Measurements from ENCODE around the gene ZKSCAN1.
"Not testable (repeated sequence)": the region's sequence is repeated elsewhere in the genome, so short reads cannot be mapped to it uniquely, and the experiment has no call there.

The ZKSCAN1 gene

DNA sequence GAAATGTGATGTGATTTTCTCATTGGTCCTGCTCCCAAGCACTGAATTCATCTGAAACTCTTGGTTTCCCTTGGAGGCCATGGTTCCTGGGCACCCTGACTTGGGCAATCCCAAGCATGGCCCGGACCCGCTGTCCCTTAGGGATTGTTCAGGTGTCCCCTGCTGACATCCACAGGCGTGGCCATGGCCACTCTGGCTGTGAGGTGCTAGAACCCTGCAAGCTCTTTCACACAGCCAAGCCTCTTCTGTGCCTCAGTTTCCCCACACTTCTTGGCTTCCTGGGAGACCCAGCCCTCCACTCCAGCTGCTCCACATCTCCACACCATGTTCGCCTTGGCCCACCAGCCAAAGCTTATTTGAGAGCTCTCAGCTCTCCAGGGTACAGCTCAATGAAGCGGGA, 27.6 kb upstream of the ZKSCAN1 start:
- no peak overlapping the region for H3K27ac Mint-ChIP-seq
- peaks cover 48% of the 10 kb centered on the region for H3K27me3 Mint-ChIP-seq (ENCODE audit: low read depth)
- no peak overlapping the region for H3K4me3 Mint-ChIP-seq
- H3K9me3 Mint-ChIP-seq: no peaks in the 10 kb centered on the region
- H3K36me3 Mint-ChIP-seq (ENCODE audit: low read depth): no peaks in the 10 kb centered on the region
- TF ChIP-seq CTCF (IDR thresholded peaks at IDR 0.05; ENCODE audit: unreplicated experiment in 3 of 3): no peak
- peaks cover 9% of the 10 kb centered on the region for H3K4me1 Mint-ChIP-seq

DNA sequence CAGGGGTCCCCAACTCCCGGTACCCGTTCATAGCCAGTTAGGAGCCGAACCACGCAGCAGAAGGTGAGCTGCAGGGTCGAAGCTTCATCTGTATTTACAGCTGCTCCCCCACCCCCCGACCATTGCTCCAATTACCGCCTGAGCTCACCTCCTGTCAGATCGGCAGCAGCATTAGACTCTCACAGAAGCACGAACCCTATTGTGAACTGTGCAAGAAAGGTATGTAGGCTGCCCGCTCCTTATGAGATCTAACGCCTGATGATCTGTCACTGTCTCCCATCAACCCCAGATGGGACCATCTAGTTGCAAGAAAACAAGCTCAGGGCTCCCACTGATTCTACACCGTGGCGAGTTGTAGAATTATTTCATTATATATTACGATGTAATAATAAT, 24.9 kb upstream of the ZKSCAN1 start:
- Mint-ChIP-seq H3K4me1 (peaks cover 9% of the 10 kb centered on the region), H3K36me3 (ENCODE audit: low read depth) (no peaks in the 10 kb centered on the region), H3K27ac (peak overlapping the region in 2 of 3 experiments; percentile 41 to 52), H3K9me3 (no peaks in the 10 kb centered on the region), H3K4me3 (peak overlapping the region; percentile 77 to 83 (median 83)), H3K27me3 (ENCODE audit: low read depth) (peaks cover 40% of the 10 kb centered on the region)
- TF ChIP-seq CTCF (IDR thresholded peaks at IDR 0.05; ENCODE audit: unreplicated experiment in 3 of 3): no peak

- not testable (repeated sequence) for H3K4me3 Mint-ChIP-seq; H3K27ac Mint-ChIP-seq; H3K4me1 Mint-ChIP-seq; H3K36me3 Mint-ChIP-seq (ENCODE audit: low read depth); H3K9me3 Mint-ChIP-seq
- peaks cover 32% of the 10 kb centered on the region for H3K27me3 Mint-ChIP-seq (ENCODE audit: low read depth)
These were observed 23.9 kb upstream of the ZKSCAN1 start for GRCh38 chr7:99991543-99991942.

- H3K4me3 Mint-ChIP-seq: no peak overlapping the region
- H3K27me3 Mint-ChIP-seq (ENCODE audit: low read depth): peaks cover 32% of the 10 kb centered on the region
- H3K27ac Mint-ChIP-seq: no peak overlapping the region
- H3K4me1 Mint-ChIP-seq: peaks cover 9% of the 10 kb centered on the region
- no peaks in the 10 kb centered on the region for H3K36me3 Mint-ChIP-seq (ENCODE audit: low read depth)
- no peak for TF ChIP-seq CTCF (IDR thresholded peaks at IDR 0.05; ENCODE audit: unreplicated experiment in 3 of 3)
- no peaks in the 10 kb centered on the region for H3K9me3 Mint-ChIP-seq
These were observed 22.9 kb upstream of the ZKSCAN1 start for GRCh38 chr7:99992330-99993038.

DNA sequence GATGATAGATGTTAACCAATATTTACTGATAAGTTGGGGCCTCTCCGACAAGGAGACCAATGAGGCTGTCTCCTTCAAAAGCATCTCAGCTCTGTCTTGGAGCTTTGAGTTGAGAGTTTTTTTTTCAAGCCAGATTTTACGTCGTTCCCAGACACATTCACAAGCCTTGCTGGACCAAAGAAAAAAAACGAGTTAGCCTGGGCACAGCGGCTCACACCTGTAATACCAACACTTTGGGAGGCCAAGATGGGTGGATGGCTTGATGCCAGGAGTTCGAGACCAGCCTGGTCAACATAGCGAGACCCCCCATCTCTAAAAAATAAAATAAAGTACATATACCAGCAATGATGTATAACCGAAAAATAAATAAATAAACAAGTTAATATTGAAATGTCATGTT, 20.6 kb upstream of the ZKSCAN1 start:
- Mint-ChIP-seq H3K27ac (no peak overlapping the region), H3K4me1 (peaks cover 9% of the 10 kb centered on the region), H3K27me3 (ENCODE audit: low read depth) (peaks cover 19% of the 10 kb centered on the region), H3K4me3 (no peak overlapping the region), H3K9me3 (no peaks in the 10 kb centered on the region), H3K36me3 (ENCODE audit: low read depth) (no peaks in the 10 kb centered on the region)
- TF ChIP-seq CTCF (IDR thresholded peaks at IDR 0.05; ENCODE audit: unreplicated experiment in 3 of 3): no peak

DNA sequence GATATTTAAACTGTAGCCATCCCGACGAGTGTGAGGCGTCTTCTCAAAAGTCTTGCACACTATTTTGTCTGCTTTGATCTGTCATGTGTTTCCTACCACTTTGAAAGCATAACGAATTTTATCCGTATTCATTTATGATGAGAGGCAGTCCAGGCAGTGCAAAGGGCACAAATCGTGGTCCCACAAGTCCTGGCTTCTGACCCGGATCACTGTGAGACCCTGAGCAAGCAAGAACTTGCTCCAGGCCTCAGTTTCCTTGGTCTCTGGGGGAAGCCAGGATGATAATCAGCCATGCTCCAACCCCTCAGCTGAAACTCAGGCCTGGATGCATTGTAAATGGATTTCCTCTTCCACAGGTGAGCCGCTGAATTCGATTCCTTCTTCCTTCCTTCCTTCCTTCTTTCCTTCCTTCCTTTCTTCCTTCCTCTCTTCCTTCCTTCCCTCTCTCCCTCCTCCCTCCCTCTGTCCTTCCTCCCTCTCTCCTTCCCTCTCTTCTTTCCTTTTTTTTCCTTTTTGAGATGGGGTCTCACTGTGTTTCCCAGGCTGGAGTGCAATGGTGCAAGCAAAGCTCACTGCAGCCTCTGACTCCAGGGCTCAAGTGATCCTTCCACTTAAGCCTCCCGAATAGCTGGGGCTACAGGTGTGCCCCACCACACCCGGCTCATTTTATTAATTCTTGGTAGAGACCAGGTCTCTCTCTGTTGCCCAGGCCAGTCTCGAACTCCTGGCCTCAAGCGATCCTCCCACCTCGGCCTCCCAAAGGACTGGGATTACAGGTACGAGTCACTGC, 18.4 kb upstream of the ZKSCAN1 start:
- Mint-ChIP-seq H3K4me1 (no peaks in the 10 kb centered on the region), H3K27me3 (ENCODE audit: low read depth) (peaks cover 9% of the 10 kb centered on the region), H3K27ac (no peak overlapping the region), H3K9me3 (no peaks in the 10 kb centered on the region), H3K4me3 (no peak overlapping the region), H3K36me3 (ENCODE audit: low read depth) (no peaks in the 10 kb centered on the region)
- no peak for TF ChIP-seq CTCF (IDR thresholded peaks at IDR 0.05; ENCODE audit: unreplicated experiment in 3 of 3)

All from nephron (organoid).